WI38 (cell line): Measurements from ENCODE around the gene HYI.

ENCODE experiments used
- H3K4me3 ChIP-seq: 2 replicates; pipeline ENCODE4 v1.5.1; 2011; ENCODE audit warnings: low read depth, mild to moderate bottlenecking, control low read depth, low read length
- TF ChIP-seq, protein P1 (sequence below): IDR thresholded peaks from 2 replicates; pipeline ENCODE4 v1.5.1; 2012; ENCODE audit warnings: low read depth, mild to moderate bottlenecking, control low read depth, low read length

The HYI gene

DNA sequence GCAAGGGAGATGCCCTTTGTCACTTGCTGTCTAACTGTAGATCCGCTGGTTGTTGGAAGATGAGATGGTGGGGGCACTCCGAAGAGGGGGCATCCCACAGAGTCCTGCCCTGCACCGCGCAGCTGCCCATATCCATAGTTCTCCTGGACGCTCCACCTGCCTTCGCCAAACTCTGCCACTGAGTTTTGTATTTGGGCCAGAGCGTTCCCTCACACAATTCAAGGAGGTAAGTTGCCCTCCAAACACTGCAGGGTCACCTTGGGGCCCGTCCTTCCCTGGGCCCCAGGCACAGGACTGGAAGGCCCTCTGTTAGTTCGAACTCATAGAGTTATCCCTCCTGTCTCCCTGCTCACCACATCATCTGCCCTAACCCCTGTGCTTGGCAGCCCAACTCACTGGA lies 22.1 kb downstream of the HYI start:
- no peak overlapping the region for H3K4me3 ChIP-seq
- TF ChIP-seq, protein P1, sequence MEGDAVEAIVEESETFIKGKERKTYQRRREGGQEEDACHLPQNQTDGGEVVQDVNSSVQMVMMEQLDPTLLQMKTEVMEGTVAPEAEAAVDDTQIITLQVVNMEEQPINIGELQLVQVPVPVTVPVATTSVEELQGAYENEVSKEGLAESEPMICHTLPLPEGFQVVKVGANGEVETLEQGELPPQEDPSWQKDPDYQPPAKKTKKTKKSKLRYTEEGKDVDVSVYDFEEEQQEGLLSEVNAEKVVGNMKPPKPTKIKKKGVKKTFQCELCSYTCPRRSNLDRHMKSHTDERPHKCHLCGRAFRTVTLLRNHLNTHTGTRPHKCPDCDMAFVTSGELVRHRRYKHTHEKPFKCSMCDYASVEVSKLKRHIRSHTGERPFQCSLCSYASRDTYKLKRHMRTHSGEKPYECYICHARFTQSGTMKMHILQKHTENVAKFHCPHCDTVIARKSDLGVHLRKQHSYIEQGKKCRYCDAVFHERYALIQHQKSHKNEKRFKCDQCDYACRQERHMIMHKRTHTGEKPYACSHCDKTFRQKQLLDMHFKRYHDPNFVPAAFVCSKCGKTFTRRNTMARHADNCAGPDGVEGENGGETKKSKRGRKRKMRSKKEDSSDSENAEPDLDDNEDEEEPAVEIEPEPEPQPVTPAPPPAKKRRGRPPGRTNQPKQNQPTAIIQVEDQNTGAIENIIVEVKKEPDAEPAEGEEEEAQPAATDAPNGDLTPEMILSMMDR, result no peak

- TF ChIP-seq, protein P1, result no peak
These were observed 22.9 kb downstream of the HYI start for GRCh38 chr1:43430831-43431230.

GRCh38 chr1:43427941-43428340 lies 25.8 kb downstream of the HYI start:
- H3K4me3 ChIP-seq, result no peak overlapping the region
- TF ChIP-seq, protein P1, result no peak

More at GRCh38 chr1:43430831-43431230, 22.9 kb downstream of the HYI start:
- no peak overlapping the region for H3K4me3 ChIP-seq

DNA sequence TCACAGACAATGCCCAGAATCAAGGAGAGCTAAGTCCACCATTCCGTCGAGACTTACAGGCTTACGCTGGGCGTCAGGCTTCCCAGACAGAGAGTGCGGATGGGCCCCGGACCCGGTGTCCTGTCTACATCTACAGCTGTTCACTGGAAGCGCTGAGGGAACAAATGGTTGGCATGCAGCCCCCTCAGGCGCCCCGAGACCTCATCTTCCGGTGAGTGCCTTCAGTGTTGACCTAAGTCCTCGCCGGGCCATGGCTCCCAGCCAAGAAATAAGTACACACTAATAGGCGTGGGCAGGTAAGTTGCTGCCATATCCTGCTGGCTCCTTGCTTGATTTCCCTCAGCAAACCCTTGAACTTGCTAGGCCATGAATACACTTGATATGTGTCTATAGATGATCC lies 26.2 kb downstream of the HYI start:
- no peak overlapping the region for H3K4me3 ChIP-seq

DNA sequence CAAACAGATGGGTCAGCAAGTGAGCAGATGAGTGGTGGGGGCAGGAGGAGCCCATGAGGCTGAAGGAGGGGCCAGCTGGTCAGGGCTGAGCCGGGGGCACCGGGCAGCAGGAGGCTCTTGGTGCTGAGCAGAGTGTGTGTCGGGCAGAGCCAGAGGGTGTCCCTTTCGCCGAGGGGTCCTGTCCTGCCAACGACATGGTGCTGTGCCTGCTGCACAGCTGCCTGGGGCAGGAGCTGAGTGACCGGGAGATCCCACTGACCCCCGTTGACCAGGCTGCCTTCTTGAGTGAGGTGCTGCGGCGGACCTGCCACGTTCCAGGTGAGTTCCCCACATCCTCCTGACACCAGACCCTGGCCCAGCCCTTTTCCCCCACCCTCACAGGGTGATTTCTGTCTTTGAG lies 27.5 kb downstream of the HYI start:
- TF ChIP-seq, protein P1, result no peak
- no peak overlapping the region for H3K4me3 ChIP-seq

More for the DNA sequence above, 26.2 kb downstream of the HYI start:
- TF ChIP-seq, protein P1, result no peak

DNA sequence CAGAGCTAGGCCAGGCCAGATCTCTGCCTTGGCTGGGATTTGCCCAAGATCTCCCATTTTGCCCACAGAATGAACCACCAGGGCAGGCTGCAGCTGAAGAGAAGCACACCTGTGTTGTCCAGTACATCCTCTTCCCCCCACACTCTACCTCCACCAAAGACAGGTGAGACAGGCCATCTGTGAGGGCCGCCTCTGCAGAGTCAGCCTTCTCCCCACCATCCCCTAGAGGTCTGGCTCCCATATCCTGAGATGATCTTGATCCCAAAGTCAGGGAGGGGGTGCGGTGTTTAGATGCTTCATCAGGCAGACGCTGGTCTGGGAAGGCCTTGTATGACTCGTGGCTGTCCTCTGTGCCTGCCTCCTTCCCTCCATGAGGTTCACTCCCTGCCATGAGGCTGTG lies 28.7 kb downstream of the HYI start:
- TF ChIP-seq, protein P1, result no peak
- no peak overlapping the region for H3K4me3 ChIP-seq

DNA sequence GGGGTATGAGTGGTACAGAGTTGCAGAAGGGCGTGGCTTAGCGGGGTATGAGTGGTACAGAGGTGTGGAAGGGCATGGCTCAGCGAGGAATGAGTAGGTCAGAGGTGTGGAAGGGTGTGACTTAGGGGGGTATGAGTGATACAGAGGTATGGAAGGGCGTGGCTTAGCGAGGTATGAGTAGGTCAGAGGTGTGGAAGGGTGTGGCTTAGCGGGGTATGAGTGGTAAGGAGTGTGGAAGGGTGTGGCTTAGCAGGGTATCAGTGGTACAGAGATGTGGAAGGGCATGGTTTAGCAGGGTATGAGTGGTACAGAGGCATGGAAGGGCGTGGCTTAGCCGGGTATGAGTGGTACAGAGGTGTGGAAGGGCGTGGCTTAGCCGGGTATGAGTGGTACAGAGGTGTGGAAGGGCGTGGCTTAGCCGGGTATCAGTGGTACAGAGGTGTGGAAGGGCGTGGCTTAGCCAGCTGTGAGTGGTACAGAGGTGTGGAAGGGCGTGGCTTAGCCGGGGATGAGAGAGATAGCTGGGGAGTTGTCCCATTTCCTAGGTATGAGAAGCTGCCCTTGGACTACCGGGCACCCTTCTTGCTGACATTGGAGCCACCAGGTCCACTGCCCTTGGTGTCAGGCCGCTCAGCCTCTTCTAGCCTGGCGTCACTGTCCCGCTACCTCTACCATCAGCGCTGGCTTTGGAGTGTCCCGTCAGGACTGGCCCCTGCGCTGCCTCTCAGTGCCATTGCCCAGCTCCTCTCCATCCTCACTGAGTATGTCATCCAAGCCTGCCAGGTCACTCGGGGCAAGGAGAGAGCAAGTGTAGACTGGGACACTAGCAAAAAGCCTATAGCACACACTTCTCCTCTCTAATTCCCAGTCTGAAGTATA lies 29.8 kb downstream of the HYI start:
- TF ChIP-seq, protein P1, result no peak

More for the DNA sequence above, 29.8 kb downstream of the HYI start:
- no peak overlapping the region for H3K4me3 ChIP-seq
